GM21390 (cell line): ENCODE measurements around the gene HOXD11.

Source experiments
- ATAC-seq: cut with Tn5 transposase; IDR thresholded peaks from one replicate; pipeline ENCODE4 v1.9.1; 2021; ENCODE audit not compliant: unreplicated experiment

HOXD11 gene

DNA sequence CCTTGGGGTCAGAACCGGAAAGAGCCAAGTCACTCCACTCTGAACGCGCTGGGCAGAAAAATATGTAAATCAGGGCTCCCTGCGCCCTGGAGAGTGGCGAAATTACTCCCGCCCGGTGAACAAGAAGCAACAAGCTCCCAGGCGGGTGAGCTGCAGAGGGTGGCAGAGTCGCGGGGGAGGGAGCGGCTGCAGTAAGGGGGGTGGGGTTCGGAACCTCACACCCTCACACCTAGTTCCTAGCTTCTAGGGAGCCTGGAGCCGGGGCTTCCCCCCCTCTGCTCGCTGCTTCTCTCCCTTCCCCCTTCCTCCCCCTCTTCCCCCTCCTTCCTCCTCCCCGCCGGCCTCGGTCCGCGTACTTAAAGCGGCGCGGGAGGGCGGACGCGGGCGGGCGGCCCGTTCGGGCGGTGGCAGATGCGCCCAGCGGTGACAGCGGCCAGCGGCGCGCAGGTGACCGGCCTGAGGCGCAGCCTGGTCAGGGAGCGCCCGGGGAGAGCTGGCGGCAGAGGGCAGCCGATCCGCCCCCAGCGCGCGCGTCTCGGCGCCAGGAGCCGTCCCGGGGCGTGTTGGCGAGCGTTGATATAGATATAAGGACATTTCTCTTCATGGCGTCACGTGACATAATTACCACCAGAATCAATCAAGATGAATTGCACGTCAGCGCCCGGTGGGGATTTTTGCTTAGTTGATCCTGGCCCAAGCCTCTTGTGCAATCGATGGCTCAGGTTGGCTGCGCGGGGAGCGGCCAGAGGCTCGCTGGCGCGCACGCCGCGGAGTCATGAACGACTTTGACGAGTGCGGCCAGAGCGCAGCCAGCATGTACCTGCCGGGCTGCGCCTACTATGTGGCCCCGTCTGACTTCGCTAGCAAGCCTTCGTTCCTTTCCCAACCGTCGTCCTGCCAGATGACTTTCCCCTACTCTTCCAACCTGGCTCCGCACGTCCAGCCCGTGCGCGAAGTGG is at the start of gene HOXD11:
TSS of gene HOXD11 (plus strand) at position 700 of the 959 bp plus-strand sequence. CDS start at position 776, 76 bp downstream.
- no peak for ATAC-seq

DNA sequence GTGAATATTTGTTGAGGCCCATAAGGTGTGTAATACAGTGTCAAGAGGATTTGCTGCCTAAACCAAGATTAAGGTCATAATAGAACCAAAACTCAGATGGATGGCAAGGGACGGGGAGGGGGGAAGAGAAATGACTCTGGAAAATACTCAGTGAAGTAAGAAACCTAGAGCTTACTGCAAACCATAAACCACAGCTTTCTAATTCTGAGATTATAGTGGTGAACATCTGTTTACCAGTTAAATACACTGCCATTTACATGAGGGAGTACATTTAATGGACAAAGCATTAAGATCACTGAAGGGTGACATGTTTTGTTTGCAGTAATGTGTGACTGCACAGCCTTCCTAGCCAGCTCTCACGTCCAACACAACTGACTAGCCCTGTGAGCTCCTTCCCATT is 43.1 kb upstream of the HOXD11 start:
- ATAC-seq: no peak

DNA sequence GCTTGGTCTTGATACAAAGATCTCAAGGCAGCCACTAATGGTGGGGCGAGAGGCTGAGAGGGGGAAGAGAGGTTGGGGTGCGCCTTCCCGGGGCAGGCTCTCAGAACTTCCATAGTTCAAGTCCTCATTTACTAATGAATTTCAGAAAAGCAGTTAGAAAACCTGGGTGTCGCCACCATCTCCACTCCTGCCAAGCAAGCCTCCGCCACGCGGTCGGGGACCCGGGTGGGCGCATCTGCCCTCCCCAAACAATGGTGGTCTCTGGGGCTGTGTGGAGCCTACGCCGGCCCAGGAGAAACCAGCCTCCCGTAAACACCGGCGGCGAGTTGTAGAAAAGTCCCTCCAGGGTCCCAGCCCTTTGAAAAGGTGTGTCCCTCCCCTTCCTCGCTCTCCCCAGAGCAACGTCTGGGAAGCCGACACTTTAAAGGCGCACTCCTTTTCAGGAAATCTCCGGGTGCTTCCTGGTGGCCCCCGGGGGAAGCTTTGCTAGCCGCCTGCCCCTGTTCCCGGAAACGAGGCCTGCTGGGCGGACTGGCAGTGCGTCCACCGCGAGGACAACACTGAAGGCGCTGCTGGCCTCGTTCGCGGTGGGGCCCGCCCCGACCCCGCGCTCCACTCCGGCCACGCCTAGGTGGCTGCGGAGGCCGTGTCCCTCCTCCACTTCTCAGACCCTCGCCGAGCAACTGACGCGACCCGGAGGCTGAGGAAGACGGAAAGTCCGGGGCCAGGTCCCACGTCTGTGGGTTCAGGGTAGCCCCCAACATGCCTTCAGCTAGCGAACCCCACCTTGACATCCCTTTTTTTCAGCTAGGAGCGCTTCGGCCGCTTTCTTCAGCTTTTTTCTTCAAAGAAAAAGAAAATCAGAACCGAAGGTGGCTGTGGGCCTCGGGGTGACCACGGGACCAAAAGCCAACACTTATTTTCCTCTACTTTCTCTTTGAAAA is 40.2 kb upstream of the HOXD11 start:
- no peak for ATAC-seq

GRCh38 chr2:176067589-176068418 is 39.3 kb upstream of the HOXD11 start:
- ATAC-seq: no peak

- no peak for ATAC-seq
Measured at GRCh38 chr2:176068419-176068832, 38.7 kb upstream of the HOXD11 start.

DNA sequence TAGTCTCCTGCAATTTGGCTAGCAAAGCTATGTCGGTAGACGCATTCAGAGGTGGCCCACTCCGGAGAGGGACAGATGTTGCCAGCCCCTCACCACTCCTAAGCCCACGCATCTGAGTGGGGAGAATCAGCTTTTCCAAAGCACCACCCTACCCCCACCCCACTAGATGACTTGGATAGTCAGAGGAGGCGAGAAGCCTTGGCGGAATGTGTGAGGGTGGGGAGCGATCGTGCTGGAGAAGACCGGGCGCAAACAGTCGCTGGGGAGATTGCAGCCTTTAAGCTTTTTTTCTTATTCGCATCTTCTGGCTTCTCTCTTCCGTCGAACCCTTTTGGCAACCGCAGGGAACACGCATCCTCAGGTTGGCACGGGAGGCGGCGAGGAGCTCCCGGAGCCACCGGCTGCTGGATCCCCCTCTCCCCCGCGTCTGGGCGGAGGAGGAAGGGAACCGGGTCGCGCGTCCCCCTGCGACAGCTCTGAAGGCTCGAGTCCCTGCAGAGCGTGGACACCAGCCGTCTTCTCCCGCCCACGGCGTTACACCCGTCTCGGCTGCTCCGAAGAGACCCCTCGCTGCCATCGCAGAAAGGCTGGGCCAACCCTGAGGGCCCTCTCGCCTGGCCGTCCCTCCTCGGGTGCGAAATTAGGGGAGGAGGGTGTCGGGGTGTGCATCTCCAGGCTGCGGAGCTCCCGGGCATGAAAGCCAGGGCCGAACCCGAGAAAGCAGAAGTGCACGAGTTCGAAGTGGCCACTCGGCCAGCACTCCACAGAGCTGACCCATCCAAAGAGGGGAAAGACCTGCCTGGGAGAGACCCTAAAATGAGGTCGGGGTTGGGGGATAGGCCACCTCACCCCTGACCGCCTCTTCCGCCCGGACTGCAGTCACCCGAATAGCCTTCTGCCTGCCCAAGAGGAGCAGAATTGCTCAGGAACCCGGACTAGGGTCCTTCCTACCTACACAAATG is 35.5 kb upstream of the HOXD11 start:
- ATAC-seq: no peak

DNA sequence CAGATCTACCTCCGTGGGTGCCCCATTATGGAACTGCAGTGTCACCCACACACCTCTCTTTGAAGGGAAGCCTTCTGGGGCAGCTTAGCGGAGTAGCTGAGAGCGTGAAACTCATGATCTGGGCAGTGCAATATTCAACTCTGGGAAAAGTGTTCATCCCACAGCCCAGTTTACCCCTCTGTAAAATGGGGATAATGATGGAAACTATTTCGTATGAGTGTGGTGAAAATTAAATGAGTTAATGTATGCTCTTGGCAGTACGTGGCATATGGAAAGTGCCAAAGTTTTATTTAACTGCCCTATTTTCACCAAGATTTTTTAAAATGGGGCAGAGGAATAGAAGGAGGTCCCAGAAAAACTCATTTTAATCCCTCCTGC is 34.8 kb upstream of the HOXD11 start:
- no peak for ATAC-seq

DNA sequence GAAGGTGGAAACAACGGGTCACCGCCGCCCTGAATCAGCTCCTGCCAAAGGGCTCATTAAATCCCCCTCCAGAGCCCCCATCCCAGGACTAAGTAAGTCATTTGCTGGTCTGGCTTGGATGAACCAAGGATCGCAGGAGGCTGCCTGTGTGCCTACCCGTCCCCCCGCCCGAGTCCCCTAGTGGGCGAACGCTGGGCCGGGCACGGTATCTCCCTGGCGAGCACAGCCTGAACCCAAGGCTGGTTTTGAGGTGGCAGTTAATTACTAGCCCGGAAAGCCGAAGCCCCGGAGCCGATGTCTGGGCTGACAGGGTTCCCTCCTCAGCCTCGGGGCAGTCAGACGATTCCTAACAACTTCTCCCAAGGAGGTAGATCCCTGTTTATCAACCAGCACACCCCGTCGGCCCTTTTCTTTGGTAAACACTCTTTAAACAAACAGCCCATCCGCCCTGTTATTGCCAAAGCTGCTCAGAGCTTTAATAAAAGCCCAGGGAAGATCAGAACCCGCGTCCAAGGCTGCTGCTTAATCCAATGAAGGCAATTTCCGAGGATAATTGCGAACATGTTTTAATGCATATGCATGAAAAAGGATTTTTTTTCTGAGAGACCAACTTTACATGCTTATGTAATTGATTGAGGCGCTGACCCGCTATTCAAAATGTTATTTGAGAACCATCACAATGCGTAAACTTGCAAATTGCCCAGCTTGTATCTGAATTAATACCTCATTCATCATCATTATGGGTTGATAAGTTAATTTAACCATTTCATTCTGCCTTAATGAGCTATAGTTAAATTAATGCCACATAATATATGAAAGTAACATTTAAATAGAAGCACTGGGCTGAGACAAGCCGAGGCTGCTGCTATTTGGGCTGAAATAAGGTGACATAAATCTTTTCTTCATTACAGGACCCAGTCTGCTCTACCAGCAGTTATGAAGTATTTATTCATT is 33.9 kb upstream of the HOXD11 start:
- no peak for ATAC-seq

DNA sequence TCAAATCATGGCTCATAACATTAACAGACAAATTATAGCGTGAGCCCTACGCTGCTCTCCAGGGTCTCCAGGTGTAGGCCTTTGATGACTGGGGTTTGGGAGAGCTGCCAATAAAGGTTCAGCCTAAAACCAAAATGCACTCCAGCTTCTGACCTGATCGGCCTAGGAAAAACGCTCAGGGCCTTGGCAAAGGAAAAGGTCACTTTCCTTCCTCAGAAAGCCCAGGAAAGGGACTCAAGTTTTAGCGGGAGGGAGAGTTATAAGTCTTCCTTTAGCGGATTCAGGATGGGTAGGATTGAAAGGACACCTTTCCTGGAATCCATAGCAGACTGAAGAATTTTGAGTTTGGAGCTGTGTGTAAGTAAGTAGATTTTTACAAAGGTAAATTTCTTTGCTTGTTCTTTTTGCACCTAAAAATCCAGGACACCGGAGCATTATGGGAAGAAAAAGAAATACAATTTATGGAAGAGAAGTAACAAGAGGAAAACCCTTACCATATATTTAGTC is 32.1 kb upstream of the HOXD11 start:
- no peak for ATAC-seq

GRCh38 chr2:176075481-176075880 is 31.6 kb upstream of the HOXD11 start:
- ATAC-seq: no peak

DNA sequence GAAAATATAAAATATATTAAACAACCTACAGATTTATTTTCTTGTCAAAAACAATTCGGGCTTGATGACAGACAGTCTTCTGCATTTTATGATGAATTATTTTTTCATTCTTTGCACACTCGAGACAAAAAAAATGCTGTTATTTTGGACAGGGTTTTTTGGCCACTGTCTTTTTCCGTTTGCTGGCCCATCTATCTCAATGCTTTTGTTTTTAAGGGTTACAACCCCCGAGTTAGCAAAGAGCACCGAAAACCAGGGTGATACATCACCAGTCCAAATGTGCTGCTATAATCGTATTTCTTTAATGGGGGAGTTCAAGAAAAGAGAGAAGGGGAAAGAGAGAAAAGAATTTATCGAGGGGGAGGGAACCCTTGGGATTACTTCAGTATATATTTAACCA is 31.0 kb upstream of the HOXD11 start:
- no peak for ATAC-seq

DNA sequence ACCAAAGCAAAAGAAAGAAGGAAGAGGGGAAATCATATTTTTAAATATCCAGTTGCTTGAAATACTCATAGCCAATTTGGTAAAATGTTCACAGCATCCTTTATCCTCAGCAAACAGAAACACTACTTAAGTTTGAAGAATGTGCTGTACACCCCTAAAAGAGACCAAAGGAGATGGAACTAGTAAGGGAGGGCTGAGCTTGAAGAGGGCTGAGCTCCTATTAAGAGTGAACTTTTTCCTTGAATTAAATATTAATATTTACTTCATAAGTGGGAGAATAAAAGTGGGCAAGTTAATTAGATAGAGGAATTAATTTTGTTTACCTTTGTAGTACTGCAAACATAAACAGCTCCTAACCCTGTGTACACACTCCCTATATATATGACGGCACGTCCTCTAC is 30.3 kb upstream of the HOXD11 start:
- no peak for ATAC-seq

DNA sequence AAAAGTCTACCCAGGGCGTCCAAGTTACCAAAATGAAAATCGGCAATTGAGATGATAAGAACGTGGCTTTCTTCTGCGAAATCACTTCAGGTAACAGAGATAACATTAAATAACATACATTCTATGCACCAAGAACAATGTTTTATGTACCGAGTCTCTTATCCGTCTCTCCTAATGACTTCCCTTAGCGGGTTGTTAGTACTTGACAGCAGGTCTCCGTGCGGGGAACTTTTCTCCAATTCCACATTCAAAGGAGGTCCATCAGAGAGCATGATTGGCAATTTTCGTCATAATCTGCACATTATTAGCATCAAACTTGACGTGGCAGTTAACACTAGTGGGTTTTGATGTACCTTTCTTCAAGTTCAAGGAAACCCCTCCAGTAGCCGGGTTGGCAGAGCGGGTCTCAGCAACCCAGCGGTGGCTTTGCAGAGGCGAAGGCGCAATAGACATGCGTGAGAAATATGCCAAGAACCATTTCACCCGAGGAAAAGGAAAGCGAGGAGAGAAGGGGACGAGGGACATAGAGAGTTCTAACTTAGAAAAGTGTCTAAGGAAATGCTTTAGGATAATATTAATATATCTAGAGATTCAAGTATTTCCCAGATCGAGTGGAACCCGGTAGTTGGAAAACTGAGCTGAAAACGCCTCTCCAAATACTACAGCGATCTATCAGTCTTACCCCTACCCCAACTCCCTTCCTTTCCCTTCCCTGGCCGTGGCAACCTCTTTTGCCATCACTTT is 28.4 kb upstream of the HOXD11 start:
- ATAC-seq: no peak

GRCh38 chr2:176079285-176079830 is 27.7 kb upstream of the HOXD11 start:
- ATAC-seq: no peak

DNA sequence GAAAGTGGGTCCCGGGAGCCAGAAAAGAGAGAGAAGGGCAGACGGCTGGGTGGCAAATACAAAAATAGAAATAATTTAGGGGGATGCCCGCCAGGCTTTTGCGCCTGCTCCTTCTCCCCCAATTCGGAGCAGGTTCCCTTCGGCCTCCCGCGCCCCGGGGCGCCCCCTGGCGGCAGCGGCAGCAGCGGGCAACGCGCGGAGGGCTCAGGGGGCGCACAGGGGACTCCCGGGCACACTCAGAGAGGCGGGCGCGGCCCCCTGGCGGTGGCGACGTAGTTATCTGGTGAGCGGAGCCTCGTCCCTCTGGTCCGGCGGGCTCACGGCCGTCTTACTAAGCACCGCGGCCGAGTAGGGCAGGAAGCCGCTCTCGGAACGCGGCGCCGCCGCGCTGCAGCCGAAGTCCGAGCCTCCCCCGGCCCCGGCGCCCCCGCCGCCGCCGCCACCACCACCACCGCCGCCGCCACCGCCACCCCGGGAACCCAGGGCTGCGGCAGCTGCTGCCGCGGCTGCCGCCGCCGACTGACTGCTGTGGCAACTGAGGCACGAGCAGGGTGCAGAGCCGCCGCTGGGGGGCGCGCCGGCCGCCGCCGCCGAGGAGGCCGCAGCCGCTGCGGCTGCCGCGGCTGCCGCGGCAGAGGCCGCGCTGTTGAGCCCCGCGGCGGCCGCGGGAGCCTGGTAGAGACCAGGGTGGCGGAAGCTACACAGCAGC is 27.1 kb upstream of the HOXD11 start:
- ATAC-seq: no peak

GRCh38 chr2:176080540-176081375 is 26.3 kb upstream of the HOXD11 start:
- ATAC-seq: no peak
